Measurements from ENCODE around the gene COL27A1. TPM values are rescaled to one million over a fixed set of nuclear protein-coding genes. Genes with fewer than 3 reads are reported as not detected.

The COL27A1 gene
- total and polyA plus RNA-seq, 2 donors (not counting 1 experiment from before 2014, with no cell fraction given), result 0.16 to 0.27 TPM

- POLR2A ChIA-PET, result no interaction called here
These were observed 123.0 kb downstream of the COL27A1 start for GRCh38 chr9:114278356-114278755.

GRCh38 chr9:114278881-114279570 lies 123.7 kb downstream of the COL27A1 start:
- no peak overlapping the region for H3K27ac ChIP-seq (ENCODE audit: low read length in 2 of 2)
- Mint-ChIP-seq H3K4me1 (no peaks in the 10 kb centered on the region), H3K9me3 (ENCODE audit: insufficient read depth) (no peaks in the 10 kb centered on the region), H3K27me3 (peaks cover 10% of the 10 kb centered on the region), H3K27ac (no peak overlapping the region), H3K4me3 (no peak overlapping the region)
- no peak overlapping the region for H2AFZ ChIP-seq (ENCODE audit: insufficient read depth, low read depth, low read length, poor library complexity, severe bottlenecking)
- no peak overlapping the region for H3K4me3 ChIP-seq (ENCODE audit: control extremely low read depth in 1 of 5, extremely low read depth in 1 of 5, insufficient read depth in 1 of 5, low read depth in 2 of 5, low read length in 4 of 5)
- H3K9ac ChIP-seq (ENCODE audit: low read length), result no peak overlapping the region
- H3K4me1 ChIP-seq (ENCODE audit: control insufficient read depth in 2 of 2, insufficient read depth in 2 of 2, low read length in 2 of 2), result no peaks in the 10 kb centered on the region
- 90% methylated on average over 10 of the region's 14 CpGs for WGBS (ENCODE audit: insufficient coverage)
- no peak for ATAC-seq (ENCODE audit: low read depth)
- no peaks in the 10 kb centered on the region for H4K20me1 ChIP-seq (ENCODE audit: control insufficient read depth, insufficient read depth, low read length, poor library complexity, severe bottlenecking)
- no peaks in the 10 kb centered on the region for H3K79me2 ChIP-seq (ENCODE audit: control insufficient read depth, insufficient read depth, low read length)
- H3K36me3 ChIP-seq (replicated peaks in 1 of 2; ENCODE audit: control extremely low read depth in 1 of 2, control insufficient read depth in 1 of 2, extremely low read depth in 1 of 2, insufficient read depth in 2 of 2, low read length in 1 of 2), result no peaks in the 10 kb centered on the region
- DNase-seq, result no peak
- intact Hi-C loops (cut with micrococcal nuclease), result no loop called here
- no peak overlapping the region for H3K4me2 ChIP-seq (replicated peaks; ENCODE audit: low read depth, low read length, poor library complexity, severe bottlenecking)
- no peaks in the 10 kb centered on the region for H3K27me3 ChIP-seq (replicated peaks in 1 of 4; ENCODE audit: control extremely low read depth in 1 of 4, control insufficient read depth in 3 of 4, insufficient read depth in 4 of 4, low read length in 3 of 4)
- no peaks in the 10 kb centered on the region for H3K9me3 ChIP-seq (ENCODE audit: control extremely low read depth in 1 of 3, control insufficient read depth in 2 of 3, insufficient read depth in 1 of 3, low read length in 2 of 3)
- TF ChIP-seq, protein P1, sequence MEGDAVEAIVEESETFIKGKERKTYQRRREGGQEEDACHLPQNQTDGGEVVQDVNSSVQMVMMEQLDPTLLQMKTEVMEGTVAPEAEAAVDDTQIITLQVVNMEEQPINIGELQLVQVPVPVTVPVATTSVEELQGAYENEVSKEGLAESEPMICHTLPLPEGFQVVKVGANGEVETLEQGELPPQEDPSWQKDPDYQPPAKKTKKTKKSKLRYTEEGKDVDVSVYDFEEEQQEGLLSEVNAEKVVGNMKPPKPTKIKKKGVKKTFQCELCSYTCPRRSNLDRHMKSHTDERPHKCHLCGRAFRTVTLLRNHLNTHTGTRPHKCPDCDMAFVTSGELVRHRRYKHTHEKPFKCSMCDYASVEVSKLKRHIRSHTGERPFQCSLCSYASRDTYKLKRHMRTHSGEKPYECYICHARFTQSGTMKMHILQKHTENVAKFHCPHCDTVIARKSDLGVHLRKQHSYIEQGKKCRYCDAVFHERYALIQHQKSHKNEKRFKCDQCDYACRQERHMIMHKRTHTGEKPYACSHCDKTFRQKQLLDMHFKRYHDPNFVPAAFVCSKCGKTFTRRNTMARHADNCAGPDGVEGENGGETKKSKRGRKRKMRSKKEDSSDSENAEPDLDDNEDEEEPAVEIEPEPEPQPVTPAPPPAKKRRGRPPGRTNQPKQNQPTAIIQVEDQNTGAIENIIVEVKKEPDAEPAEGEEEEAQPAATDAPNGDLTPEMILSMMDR (IDR thresholded peaks at IDR 0.05), result no peak
- no peak for TF ChIP-seq EZH2 (IDR thresholded peaks at IDR 0.05; ENCODE audit: borderline replicate concordance, insufficient read depth, low read depth, low read length, poor library complexity, severe bottlenecking)
- ChIA-PET POLR2A (no interaction called here), CTCF (no interaction called here)

More at GRCh38 chr9:114278356-114278755, 123.0 kb downstream of the COL27A1 start:
- no CpG with 5 or more reads among the region's 3 CpGs for WGBS (ENCODE audit: insufficient coverage)
- CTCF ChIA-PET, result no interaction called here
- no peak overlapping the region for H2AFZ ChIP-seq (ENCODE audit: insufficient read depth, low read depth, low read length, poor library complexity, severe bottlenecking)
- H3K4me1 ChIP-seq (ENCODE audit: control insufficient read depth in 2 of 2, insufficient read depth in 2 of 2, low read length in 2 of 2), result no peaks in the 10 kb centered on the region
- Mint-ChIP-seq H3K27ac (no peak overlapping the region), H3K27me3 (peaks cover 10% of the 10 kb centered on the region), H3K9me3 (ENCODE audit: insufficient read depth) (no peaks in the 10 kb centered on the region), H3K4me1 (no peaks in the 10 kb centered on the region), H3K4me3 (no peak overlapping the region)
- H3K27ac ChIP-seq (ENCODE audit: low read length in 2 of 2), result no peak overlapping the region
- TF ChIP-seq, protein P1 (IDR thresholded peaks at IDR 0.05), result no peak
- no peak for TF ChIP-seq EZH2 (IDR thresholded peaks at IDR 0.05; ENCODE audit: borderline replicate concordance, insufficient read depth, low read depth, low read length, poor library complexity, severe bottlenecking)
- ATAC-seq (ENCODE audit: low read depth) (no peak), DNase-seq (no peak)
- no peak overlapping the region for H3K9ac ChIP-seq (ENCODE audit: low read length)
- H3K4me3 ChIP-seq (ENCODE audit: control extremely low read depth in 1 of 5, extremely low read depth in 1 of 5, insufficient read depth in 1 of 5, low read depth in 2 of 5, low read length in 4 of 5), result no peak overlapping the region
- no peaks in the 10 kb centered on the region for H3K9me3 ChIP-seq (ENCODE audit: control extremely low read depth in 1 of 3, control insufficient read depth in 2 of 3, insufficient read depth in 1 of 3, low read length in 2 of 3)
- H4K20me1 ChIP-seq (ENCODE audit: control insufficient read depth, insufficient read depth, low read length, poor library complexity, severe bottlenecking), result no peaks in the 10 kb centered on the region
- H3K79me2 ChIP-seq (ENCODE audit: control insufficient read depth, insufficient read depth, low read length), result no peaks in the 10 kb centered on the region
- intact Hi-C loops (cut with micrococcal nuclease), result no loop called here
- no peak overlapping the region for H3K4me2 ChIP-seq (replicated peaks; ENCODE audit: low read depth, low read length, poor library complexity, severe bottlenecking)
- no peaks in the 10 kb centered on the region for H3K36me3 ChIP-seq (replicated peaks in 1 of 2; ENCODE audit: control extremely low read depth in 1 of 2, control insufficient read depth in 1 of 2, extremely low read depth in 1 of 2, insufficient read depth in 2 of 2, low read length in 1 of 2)
- H3K27me3 ChIP-seq (replicated peaks in 1 of 4; ENCODE audit: control extremely low read depth in 1 of 4, control insufficient read depth in 3 of 4, insufficient read depth in 4 of 4, low read length in 3 of 4), result no peaks in the 10 kb centered on the region
